GM19324 (cell line): Measurements from ENCODE around the gene MAPK8IP1.
A peak's percentile ranks its signal among the peaks of the same experiment; 100 is the strongest.

Experiments
- ATAC-seq: cut with Tn5 transposase; IDR thresholded peaks from one replicate; pipeline ENCODE4 v1.9.1; 2021; ENCODE audit warnings: mild to moderate bottlenecking, moderate library complexity; ENCODE audit not compliant: unreplicated experiment, low FRiP score

The MAPK8IP1 gene

GRCh38 chr11:45924036-45924915 is 38.8 kb downstream of the MAPK8IP1 start:
- ATAC-seq: no peak

GRCh38 chr11:45924927-45925326 is 39.5 kb downstream of the MAPK8IP1 start:
- ATAC-seq: no peak

GRCh38 chr11:45925550-45925949 is 40.1 kb downstream of the MAPK8IP1 start:
- no peak for ATAC-seq

- ATAC-seq: no peak
These were observed 40.5 kb downstream of the MAPK8IP1 start for GRCh38 chr11:45926001-45926401.

- no peak for ATAC-seq
These were observed 41.3 kb downstream of the MAPK8IP1 start for GRCh38 chr11:45926536-45927331.

- ATAC-seq: no peak
These were observed 41.9 kb downstream of the MAPK8IP1 start for GRCh38 chr11:45927332-45927683.

GRCh38 chr11:45927684-45928413 is 42.4 kb downstream of the MAPK8IP1 start:
- no peak for ATAC-seq

- no peak for ATAC-seq
These were observed 43.2 kb downstream of the MAPK8IP1 start for GRCh38 chr11:45928535-45929215.

GRCh38 chr11:45929486-45930030 is 44.1 kb downstream of the MAPK8IP1 start:
- peak; percentile 16 for ATAC-seq

GRCh38 chr11:45930031-45930794 is 44.8 kb downstream of the MAPK8IP1 start:
- peak; percentile 94 for ATAC-seq

- no peak for ATAC-seq
These were observed 45.6 kb downstream of the MAPK8IP1 start for GRCh38 chr11:45930951-45931570.

GRCh38 chr11:45931739-45932138 is 46.3 kb downstream of the MAPK8IP1 start:
- ATAC-seq: no peak

- ATAC-seq: no peak
These were observed 46.8 kb downstream of the MAPK8IP1 start for GRCh38 chr11:45932217-45932616.

- no peak for ATAC-seq
These were observed 47.8 kb downstream of the MAPK8IP1 start for GRCh38 chr11:45933131-45933831.

GRCh38 chr11:45933846-45934579 is 48.6 kb downstream of the MAPK8IP1 start:
- no peak for ATAC-seq

GRCh38 chr11:45934580-45935318 is 49.3 kb downstream of the MAPK8IP1 start:
- no peak for ATAC-seq
